CD4-positive, alpha-beta T cell treated with Interleukin-6 for 4 hours (primary cell): Measurements from ENCODE around the gene MAP1LC3B2.

ENCODE experiments used
- DNase-seq: peaks from one replicate; pipeline ENCODE4 v3.0.0-alpha.2; 2020; ENCODE audit warnings: mixed read lengths

The MAP1LC3B2 gene

DNA sequence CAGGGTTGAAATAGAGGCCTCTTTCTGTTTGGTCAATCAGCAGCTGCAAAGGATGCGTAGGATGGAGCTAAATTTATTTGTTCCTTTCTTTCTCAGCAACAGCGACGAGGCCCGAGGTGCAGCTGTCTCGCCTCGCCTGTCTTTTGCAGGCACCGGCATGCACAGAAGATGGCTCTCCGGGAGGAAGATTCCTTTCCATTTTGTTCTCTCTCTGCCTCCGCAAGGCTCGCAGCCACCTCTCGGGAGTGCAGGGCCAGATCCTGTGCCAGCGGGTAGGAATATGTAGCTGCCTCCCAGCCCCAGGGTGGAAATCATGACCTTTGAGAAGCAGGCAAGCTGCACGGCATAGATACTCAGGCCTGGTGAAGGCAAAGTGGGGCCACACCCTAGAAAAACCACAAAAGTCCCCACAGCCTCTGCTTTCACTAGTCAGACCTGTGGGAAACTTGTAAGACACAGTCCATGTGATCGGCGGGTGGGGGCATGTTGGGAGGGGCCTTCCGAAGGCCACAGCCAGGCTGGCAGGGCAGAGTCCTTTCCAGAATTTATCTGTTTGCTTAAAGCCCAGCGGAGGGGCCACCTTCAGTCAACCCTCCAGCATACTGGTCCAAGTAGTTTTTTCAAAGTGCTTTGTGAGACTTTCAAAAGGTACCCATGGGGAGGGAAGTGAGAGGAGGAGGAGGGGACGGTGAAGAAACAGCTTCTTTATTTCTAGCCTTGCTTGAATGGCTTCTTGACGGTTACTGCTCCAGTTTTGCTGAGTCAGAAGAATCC, at the start of gene MAP1LC3B2:
Gene MAP1LC3B2, plus strand, starts transcription at position 220 of the 774 bp plus-strand sequence. CDS start 16,562 bp downstream, outside the sequence.
- peak; percentile 80 for DNase-seq

DNA sequence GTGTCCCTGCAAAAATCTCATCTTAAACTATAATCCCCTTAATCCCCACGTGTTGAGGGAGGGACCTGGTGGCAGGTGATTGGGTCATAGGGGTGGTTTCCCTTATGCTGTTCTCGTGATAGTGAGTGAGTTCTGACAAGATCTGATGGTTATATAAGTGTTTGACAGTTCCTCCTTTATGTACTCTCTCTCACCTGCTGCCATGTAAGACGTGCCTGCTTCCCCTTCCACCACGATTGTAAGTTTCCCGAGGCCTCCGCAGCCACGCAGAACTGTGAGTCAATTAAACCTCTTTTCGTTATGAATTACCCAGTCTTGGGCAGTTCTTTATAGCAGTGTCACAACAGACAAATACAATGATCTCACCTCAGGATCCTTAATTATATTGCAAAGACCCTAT, 45.2 kb upstream of the MAP1LC3B2 start:
- no peak for DNase-seq

GRCh38 chr12:116515684-116516083, 43.5 kb upstream of the MAP1LC3B2 start:
- DNase-seq: no peak

DNA sequence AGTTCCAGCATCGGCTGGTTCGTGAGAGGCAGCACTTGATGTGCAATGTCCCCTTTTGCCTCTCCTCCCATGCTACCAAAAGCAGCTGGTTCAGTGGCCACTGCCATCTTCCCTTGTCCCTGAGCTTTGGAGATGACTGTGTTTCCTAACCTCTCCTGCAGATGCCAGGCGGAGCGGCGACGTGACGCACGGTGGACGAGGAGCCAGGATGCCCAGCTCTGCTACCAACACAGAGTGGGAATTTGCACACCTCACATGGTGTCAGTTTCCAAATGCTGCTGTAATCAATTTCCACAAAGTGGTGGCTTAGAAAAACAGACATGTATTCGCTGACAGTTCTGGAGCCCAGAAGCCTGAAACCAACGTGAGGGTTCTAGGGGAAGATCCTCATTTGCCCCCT, 42.5 kb upstream of the MAP1LC3B2 start:
- no peak for DNase-seq

DNA sequence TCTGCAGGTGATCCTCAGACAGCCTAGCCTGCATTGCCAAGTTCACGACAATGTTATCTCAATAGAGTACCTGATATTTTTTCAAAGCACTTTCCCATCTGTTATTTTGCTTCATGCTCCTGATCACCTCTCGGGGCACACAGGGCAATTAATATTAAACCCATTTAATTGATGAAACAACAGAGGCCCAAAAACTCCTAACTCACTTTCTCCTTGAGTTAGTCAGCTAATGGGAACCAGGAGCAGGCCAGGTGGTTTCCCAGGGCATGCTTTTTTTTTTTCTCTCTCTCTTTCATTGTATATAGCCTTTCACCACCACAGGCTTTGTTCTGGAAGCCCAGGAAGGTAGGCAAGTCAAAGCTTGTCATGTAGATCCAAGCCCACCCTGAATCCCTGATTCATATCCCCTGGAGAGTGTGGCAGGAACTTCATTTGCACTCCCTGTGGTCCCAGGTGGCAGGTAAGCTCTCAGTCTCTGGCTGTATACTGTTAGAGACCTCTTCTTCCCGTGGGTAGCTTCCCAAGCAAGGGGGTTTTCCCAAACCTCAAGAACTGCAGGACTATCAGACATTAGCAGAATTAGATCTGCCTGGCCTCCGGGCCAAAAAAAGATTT, 41.6 kb upstream of the MAP1LC3B2 start:
- no peak for DNase-seq

DNA sequence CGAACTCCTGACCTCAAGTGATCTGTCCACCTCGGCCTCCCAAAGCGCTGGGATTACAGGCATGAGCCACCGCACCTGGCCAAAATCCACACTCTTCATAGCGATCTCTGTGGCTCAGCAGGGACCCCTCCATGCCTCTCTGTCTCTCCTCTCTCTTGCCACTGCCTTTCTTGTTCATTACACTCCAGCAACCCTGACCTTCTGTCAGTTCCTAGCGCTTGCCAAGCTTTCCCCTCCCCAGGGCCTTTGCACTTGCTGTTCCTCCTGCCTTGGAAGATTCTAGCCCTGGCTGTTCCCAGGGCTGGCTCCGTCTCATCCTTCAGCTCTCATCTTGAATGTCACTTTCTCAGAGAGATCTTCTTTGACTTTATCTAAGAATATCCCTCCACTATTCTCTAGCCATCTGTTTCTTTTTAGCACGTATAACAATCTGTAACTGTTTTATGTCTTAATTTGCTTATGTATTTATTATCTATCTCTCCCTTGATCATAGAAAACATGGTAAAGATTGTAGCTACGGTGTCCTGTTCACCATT, 38.9 kb upstream of the MAP1LC3B2 start:
- no peak for DNase-seq

GRCh38 chr12:116520801-116521471, 38.2 kb upstream of the MAP1LC3B2 start:
- DNase-seq: no peak

DNA sequence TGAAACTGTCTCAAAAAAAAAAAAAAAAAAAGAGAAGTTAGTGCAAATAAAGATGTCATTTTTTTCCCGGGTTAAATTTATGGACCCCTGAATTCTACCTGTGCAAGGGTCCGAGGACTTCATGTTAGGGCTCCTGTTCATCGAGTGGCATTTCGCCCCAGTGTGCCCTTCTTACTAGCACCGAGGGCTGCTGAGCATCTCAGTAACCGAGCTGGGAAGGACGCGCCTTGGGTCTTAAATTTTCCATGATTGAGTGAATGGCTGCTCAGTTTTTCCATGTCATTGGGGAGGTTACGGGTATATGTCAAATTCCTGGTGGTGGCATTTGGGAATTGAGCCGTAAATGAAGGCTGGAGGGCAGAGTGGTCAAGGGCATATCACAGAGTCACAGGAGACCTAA, 34.9 kb upstream of the MAP1LC3B2 start:
- DNase-seq: no peak

DNA sequence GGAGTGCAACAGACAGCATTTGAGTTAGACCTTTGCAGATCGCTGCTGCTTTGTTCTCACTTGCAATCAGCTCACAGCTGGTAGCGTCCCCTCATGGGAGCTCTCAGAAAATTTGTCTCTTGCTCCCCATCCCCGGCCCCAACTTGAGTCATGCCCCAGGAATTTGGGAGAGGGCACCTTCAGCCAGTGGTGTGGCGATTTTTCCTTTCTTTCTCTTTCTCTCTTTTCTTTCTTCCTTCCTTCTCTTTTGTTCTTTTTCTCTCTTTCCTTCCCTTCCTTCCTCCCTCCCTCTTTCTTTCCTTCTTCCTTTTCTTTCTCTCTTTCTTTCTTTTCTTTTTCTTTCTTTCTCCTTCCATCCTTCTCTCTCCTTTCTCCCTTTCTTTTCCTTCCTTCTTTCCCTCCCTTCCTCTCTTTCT, 34.2 kb upstream of the MAP1LC3B2 start:
- no peak for DNase-seq

DNA sequence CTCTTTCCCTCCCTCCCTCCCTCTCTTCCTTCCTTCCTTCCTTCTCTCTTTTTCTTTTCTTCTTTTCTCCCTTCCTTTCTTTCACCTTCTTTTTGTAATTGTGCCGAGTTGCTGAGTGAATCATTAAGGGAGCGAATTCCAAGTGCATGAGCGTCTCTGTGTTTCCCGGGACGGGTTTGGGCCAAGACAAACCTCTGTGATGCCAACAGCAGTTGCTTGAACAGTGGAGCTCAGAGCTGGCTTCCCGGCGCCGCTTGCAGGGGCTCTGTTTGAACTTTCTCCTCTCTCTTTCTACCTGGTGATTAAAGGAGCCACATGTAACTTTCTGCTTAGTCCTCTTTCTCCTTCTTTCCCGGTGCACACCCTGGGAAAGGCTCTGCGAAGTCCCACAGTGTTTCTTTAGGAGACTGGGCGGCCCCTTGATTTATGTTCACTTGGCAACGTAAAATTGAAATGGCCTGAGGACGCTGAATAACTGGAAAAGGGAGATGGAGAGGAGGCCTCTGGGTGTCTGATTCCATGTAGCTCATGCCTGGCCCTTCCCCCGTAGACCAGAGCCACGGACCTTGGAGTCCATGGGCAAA, 33.7 kb upstream of the MAP1LC3B2 start:
- DNase-seq: no peak

GRCh38 chr12:116528065-116528464, 31.1 kb upstream of the MAP1LC3B2 start:
- no peak for DNase-seq

DNA sequence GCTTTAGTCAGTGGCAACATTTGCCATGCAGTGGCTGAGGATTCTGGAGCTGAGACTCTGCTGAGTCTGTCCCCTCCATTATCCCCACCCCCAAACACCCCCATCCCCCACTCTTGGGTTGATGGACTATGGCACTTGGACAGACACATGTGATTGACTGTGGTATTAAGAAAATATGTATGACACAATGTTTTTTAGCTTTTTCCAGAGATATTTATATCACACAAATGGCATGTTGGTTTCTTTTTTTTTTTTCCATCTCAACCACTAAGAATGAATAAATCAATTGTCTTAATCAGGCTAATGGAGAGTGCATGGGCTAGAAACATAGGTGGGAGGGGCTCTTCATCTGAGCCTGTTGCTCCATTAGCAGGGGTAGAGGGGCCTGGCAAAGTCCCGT, 30.7 kb upstream of the MAP1LC3B2 start:
- DNase-seq: no peak

GRCh38 chr12:116529048-116529447, 30.1 kb upstream of the MAP1LC3B2 start:
- no peak for DNase-seq

DNA sequence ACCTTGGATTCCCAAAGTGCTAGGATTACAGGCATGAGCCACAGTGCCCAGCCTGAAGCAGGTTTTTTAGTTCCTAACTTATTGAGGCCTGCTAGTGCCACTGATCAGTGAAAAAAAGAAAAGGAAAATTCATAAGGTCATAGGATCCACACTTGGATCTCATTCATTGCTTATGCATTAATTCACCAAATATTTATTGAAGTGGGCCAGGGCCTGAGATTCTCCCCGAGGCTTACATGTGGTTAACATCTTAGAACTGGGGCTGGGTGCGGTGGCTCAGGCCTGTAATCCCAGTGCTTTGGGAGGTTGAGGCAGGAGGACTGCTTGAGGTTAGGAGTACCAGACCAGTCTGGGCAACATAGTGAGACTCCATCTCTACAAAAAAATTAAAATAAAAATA, 29.5 kb upstream of the MAP1LC3B2 start:
- DNase-seq: no peak

DNA sequence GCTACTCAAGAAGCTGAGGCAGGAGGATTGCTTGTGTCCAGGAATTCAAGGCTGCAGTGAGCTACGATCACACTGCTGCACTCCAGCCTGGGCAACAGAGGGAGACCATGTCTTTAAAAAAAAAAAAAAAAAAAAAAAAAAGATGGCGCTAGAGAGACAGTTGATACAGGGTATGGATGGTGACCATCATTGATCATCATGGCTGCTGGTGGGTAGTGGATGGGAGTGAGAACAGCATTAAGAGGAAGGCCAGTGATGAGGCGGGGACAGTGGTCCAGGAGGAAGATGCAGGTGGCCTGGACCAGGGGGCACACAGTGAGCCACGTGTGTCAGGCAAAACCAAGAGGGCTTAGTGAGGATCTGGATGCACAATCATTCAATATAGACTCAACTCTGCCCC, 26.8 kb upstream of the MAP1LC3B2 start:
- no peak for DNase-seq

DNA sequence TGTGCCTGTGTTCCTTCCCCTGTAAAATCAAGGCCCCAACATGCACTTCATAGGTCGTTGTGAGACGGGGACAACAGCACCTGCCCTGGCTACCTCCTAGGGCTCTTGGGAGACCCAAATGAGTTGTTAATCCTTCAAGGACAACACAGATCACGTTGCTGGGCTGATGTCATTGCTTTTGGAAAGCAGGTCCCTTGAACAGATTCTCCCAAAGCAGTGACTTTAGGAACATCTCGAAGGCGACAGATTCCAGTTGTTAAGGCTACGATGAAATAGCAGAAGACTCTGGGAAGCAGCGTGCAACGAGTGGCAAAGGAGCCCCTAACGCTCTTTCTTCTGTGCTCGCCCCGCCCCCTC, 26.2 kb upstream of the MAP1LC3B2 start:
- no peak for DNase-seq

GRCh38 chr12:116533343-116534251, 25.6 kb upstream of the MAP1LC3B2 start:
- DNase-seq: peak; percentile 87

- DNase-seq: no peak
These were observed 24.7 kb upstream of the MAP1LC3B2 start for GRCh38 chr12:116534311-116535121.

GRCh38 chr12:116535241-116535640, 23.9 kb upstream of the MAP1LC3B2 start:
- no peak for DNase-seq

DNA sequence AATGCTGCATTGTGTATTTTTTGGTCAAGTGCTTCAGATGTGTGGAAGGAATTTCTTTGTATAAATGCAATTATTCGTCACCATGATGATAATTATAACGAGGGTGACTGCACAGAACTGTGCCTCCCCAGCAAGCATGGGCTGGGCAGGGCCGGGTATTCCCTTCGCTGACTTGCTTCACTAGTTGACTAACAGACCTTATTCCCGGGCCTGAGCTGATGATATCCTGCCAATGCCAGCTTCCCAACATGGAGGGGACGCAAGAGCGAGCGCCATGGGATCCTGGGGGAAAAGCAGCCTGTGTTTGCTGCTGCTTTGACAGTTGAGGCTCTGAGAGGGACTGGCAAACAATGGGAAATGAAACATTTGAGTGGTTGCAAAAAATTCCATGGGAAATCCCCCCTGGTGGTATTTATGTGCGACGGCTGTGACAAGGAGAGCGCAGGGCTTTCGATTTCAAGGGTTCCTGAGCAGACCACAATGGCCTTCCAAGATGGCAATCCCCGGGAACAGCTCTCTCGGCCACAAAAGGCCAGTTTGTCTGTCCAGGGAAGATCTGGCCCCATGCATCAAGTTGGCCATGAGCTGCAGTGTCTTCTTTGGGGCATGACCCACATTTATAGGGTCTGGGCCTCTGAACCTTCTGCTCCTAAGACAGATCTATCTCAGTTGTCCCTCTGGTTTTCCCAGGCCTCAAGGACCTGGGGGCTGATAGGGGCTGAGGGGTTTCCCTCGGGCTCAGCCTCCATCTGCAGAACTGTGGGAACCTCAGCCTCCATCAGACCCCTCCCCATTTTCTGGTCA, 21.9 kb upstream of the MAP1LC3B2 start:
- DNase-seq: no peak
